HL-60 (cell line): Measurements from ENCODE around the gene ELOVL2.

ENCODE experiments used
- DNase-seq, 2 experiments: peaks; one replicate each; pipeline ENCODE4 v3.0.0-alpha.2; 2010 to 2020; ENCODE audit warnings: low read depth in 1 of 2, low spot score in 1 of 2
- H3K27ac ChIP-seq: fragments of 250-450 bp; sonication (Bioruptor Pico); replicated peaks from 2 replicates; pipeline ENCODE4 v1.5.1; 2020; ENCODE audit warnings: mild to moderate bottlenecking, moderate library complexity
- H3K27me3 ChIP-seq: fragments of 250-450 bp; sonication (Bioruptor Pico); 2 replicates; pipeline ENCODE4 v1.5.1; 2021; ENCODE audit warnings: mild to moderate bottlenecking, moderate library complexity; ENCODE audit not compliant: insufficient read depth, poor library complexity, severe bottlenecking
- H3K4me3 ChIP-seq: replicated peaks from 2 replicates; pipeline ENCODE4 v1.5.1; 2011; ENCODE audit warnings: mild to moderate bottlenecking, control low read depth, low read length; ENCODE audit not compliant: insufficient read depth
- GABPA ChIP-seq: IDR thresholded peaks from 2 replicates; pipeline ENCODE4 v1.6.1; 2012; ENCODE audit warnings: low read depth
- POLR2AphosphoS5 ChIP-seq: IDR thresholded peaks from 2 replicates; pipeline ENCODE4 v1.6.1; 2012; ENCODE audit warnings: low read depth
- SPI1 ChIP-seq: IDR thresholded peaks from 2 replicates; pipeline ENCODE4 v1.6.1; 2012; ENCODE audit warnings: low read depth, mild to moderate bottlenecking, borderline replicate concordance
- TF ChIP-seq, protein P1 (sequence below): IDR thresholded peaks from 2 replicates; pipeline ENCODE4 v1.6.1; 2012; ENCODE audit warnings: low read depth; ENCODE audit not compliant: insufficient replicate concordance
- TF ChIP-seq, protein P2 (sequence below): IDR thresholded peaks from one replicate; pipeline ENCODE4 v1.5.1; 2011; ENCODE audit warnings: low read length, control low read depth, inconsistent platforms; ENCODE audit not compliant: insufficient read depth

Gene ELOVL2

DNA sequence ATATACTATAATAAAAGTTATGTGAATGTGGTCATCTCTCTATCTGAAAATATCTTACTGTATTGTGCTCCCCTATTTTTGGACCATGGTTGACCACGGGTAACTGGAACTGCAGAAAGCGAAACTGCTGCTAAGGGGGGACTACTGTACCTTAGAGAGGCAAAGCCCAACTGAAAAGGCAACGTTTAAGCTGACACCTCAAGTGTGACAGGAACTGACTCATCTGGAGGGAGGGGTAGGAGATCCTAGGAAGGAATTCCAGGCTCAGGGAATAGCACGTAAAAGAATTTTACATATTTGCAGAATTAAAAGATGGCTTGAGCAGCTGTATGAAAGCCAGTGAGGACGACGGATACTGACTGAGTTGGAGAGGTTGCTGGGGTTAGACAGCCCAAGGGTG, 34.8 kb downstream of the ELOVL2 start:
- H3K27ac ChIP-seq: no peak overlapping the region

DNA sequence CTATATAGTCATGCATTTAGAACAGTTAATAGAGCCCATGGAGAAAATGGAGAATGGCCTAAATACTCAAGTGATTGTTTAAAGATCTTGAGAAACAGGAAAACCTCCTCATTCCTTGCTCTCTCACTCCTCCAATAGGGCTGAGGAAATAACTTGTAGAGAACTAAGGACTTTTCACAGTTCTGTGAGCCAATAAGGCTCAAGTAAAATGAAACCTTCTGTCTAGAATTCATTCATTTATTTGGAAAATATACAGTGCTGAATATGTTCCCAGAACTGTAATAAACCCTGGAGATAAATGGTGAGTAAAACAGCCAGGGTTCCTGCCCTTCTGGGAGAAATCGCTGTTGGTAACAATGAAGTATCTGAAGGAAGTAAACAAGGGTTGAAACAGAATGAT, 35.3 kb downstream of the ELOVL2 start:
- Histone ChIP-seq H3K27me3 (peaks cover 2% of the 10 kb centered on the region), H3K4me3 (no peak overlapping the region), H3K27ac (no peak overlapping the region)
- TF ChIP-seq SPI1 (no peak), POLR2AphosphoS5 (no peak), GABPA (no peak)
- TF ChIP-seq, protein P1, sequence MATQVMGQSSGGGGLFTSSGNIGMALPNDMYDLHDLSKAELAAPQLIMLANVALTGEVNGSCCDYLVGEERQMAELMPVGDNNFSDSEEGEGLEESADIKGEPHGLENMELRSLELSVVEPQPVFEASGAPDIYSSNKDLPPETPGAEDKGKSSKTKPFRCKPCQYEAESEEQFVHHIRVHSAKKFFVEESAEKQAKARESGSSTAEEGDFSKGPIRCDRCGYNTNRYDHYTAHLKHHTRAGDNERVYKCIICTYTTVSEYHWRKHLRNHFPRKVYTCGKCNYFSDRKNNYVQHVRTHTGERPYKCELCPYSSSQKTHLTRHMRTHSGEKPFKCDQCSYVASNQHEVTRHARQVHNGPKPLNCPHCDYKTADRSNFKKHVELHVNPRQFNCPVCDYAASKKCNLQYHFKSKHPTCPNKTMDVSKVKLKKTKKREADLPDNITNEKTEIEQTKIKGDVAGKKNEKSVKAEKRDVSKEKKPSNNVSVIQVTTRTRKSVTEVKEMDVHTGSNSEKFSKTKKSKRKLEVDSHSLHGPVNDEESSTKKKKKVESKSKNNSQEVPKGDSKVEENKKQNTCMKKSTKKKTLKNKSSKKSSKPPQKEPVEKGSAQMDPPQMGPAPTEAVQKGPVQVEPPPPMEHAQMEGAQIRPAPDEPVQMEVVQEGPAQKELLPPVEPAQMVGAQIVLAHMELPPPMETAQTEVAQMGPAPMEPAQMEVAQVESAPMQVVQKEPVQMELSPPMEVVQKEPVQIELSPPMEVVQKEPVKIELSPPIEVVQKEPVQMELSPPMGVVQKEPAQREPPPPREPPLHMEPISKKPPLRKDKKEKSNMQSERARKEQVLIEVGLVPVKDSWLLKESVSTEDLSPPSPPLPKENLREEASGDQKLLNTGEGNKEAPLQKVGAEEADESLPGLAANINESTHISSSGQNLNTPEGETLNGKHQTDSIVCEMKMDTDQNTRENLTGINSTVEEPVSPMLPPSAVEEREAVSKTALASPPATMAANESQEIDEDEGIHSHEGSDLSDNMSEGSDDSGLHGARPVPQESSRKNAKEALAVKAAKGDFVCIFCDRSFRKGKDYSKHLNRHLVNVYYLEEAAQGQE: no peak
- TF ChIP-seq, protein P2, sequence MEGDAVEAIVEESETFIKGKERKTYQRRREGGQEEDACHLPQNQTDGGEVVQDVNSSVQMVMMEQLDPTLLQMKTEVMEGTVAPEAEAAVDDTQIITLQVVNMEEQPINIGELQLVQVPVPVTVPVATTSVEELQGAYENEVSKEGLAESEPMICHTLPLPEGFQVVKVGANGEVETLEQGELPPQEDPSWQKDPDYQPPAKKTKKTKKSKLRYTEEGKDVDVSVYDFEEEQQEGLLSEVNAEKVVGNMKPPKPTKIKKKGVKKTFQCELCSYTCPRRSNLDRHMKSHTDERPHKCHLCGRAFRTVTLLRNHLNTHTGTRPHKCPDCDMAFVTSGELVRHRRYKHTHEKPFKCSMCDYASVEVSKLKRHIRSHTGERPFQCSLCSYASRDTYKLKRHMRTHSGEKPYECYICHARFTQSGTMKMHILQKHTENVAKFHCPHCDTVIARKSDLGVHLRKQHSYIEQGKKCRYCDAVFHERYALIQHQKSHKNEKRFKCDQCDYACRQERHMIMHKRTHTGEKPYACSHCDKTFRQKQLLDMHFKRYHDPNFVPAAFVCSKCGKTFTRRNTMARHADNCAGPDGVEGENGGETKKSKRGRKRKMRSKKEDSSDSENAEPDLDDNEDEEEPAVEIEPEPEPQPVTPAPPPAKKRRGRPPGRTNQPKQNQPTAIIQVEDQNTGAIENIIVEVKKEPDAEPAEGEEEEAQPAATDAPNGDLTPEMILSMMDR: no peak
- no peak for DNase-seq

More for the DNA sequence above, 34.8 kb downstream of the ELOVL2 start:
- no peak for DNase-seq
- TF ChIP-seq, protein P2: no peak
- no peak for TF ChIP-seq GABPA
- TF ChIP-seq, protein P1: no peak
- TF ChIP-seq POLR2AphosphoS5: no peak
- no peak for TF ChIP-seq SPI1
- peaks cover 2% of the 10 kb centered on the region for H3K27me3 ChIP-seq
- H3K4me3 ChIP-seq: no peak overlapping the region

DNA sequence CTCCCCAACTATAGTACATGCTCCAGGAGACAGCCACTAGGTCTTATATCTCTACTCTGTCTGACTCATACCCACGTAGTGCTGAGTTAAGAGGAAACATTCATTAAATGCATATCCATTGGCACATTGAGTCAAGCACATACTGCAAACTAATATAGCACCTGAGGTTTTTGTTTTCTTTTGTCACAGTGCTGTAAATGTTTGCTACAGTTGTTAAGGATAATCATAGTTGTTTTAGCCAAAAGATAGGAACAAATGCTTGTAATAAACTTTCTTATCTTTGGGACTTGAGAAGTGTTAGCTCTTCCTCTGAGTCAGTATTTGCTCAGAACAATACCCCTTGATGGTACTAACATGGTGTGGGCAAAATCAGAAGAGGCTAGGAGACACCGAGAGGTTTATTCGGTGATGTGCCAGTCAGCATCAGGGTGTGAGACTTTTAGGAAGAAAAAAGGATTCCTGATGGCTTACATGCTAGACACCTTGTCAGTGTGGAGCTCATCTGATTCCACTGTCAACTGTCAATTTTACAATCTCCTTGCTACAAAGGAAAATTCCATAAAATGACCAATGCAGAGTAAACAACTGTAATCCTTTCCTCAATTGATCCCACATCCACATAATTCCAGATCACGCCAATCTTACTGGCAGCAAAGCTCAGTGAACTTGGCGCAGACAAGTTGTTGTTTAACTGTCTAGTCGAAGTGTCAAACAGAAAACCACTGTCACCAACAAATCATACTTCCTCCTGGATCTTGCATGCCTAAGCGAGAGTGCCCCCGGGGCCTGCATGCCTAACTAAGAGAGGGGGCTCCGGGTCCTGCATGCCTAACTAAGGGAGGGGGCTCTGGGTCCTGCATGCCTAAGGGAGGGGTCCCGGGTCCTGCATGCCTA, 36.1 kb downstream of the ELOVL2 start:
- no peak for TF ChIP-seq POLR2AphosphoS5
- TF ChIP-seq, protein P2: no peak
- TF ChIP-seq SPI1: no peak
- TF ChIP-seq GABPA: no peak
- TF ChIP-seq, protein P1: no peak
- DNase-seq: no peak
- Histone ChIP-seq H3K4me3 (no peak overlapping the region), H3K27ac (no peak overlapping the region), H3K27me3 (peaks cover 2% of the 10 kb centered on the region)
